Measurements from ENCODE around the gene GPR35. TPM values are rescaled to one million over a fixed set of nuclear protein-coding genes. Genes with fewer than 3 reads are reported as not detected.
A peak's percentile ranks its signal among the peaks of the same experiment; 100 is the strongest.

The GPR35 gene
- total and polyA plus RNA-seq, 2 of the 13 experiments (the other 11 are each of a cell fraction or from before 2014, with no cell fraction given) = 27.1 to 44.2 TPM

GRCh38 chr2:240604291-240604938 lies 20.9 kb upstream of the GPR35 start (continued):
- no peak for TF ChIP-seq PRMT3 (CRISPR knock-in tag; IDR thresholded peaks at IDR 0.05; ENCODE audit: borderline replicate concordance, low read depth)
- no peak for TF ChIP-seq MTF1 (CRISPR knock-in tag; IDR thresholded peaks at IDR 0.05)
- no peak; the same call in 1 of the 2 replicates for TF ChIP-seq ZSCAN31 (CRISPR knock-in tag; IDR thresholded peaks at IDR 0.05; ENCODE audit: low read depth)
- TF ChIP-seq TIGD3 (CRISPR knock-in tag; IDR thresholded peaks at IDR 0.05; ENCODE audit: borderline replicate concordance) = no peak
- peak; percentile 87; the same call in 1 of the 2 replicates for TF ChIP-seq AKAP8 (CRISPR knock-in tag; IDR thresholded peaks at IDR 0.05)
- TF ChIP-seq ZBTB44 (CRISPR knock-in tag; IDR thresholded peaks at IDR 0.05) = no peak
- no peak for TF ChIP-seq POLR2AphosphoS2 (IDR thresholded peaks at IDR 0.05; ENCODE audit: low read depth, low read length)
- TF ChIP-seq SYNCRIP (IDR thresholded peaks at IDR 0.05; ENCODE audit: insufficient read depth, low read depth, low read length) = no peak
- peak; percentile 34 for TF ChIP-seq HCFC1 (IDR thresholded peaks at IDR 0.05; ENCODE audit: low read depth, low read length)
- 0 out of 2 replicates have a peak, but pooled peaks have one; percentile 15 for TF ChIP-seq ZNF451 (CRISPR knock-in tag; IDR thresholded peaks at IDR 0.05)
- TF ChIP-seq, protein P1, sequence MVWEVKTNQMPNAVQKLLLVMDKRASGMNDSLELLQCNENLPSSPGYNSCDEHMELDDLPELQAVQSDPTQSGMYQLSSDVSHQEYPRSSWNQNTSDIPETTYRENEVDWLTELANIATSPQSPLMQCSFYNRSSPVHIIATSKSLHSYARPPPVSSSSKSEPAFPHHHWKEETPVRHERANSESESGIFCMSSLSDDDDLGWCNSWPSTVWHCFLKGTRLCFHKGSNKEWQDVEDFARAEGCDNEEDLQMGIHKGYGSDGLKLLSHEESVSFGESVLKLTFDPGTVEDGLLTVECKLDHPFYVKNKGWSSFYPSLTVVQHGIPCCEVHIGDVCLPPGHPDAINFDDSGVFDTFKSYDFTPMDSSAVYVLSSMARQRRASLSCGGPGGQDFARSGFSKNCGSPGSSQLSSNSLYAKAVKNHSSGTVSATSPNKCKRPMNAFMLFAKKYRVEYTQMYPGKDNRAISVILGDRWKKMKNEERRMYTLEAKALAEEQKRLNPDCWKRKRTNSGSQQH (CRISPR knock-in tag; IDR thresholded peaks at IDR 0.05; ENCODE audit: low read depth) = no peak
- TF ChIP-seq ZBTB1 (CRISPR knock-in tag; IDR thresholded peaks at IDR 0.05; ENCODE audit: borderline replicate concordance) = no peak
- TF ChIP-seq, protein P2, sequence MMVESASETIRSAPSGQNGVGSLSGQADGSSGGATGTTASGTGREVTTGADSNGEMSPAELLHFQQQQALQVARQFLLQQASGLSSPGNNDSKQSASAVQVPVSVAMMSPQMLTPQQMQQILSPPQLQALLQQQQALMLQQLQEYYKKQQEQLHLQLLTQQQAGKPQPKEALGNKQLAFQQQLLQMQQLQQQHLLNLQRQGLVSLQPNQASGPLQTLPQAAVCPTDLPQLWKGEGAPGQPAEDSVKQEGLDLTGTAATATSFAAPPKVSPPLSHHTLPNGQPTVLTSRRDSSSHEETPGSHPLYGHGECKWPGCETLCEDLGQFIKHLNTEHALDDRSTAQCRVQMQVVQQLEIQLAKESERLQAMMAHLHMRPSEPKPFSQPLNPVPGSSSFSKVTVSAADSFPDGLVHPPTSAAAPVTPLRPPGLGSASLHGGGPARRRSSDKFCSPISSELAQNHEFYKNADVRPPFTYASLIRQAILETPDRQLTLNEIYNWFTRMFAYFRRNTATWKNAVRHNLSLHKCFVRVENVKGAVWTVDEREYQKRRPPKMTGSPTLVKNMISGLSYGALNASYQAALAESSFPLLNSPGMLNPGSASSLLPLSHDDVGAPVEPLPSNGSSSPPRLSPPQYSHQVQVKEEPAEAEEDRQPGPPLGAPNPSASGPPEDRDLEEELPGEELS (CRISPR knock-in tag; IDR thresholded peaks at IDR 0.05) = peak; percentile 74
- TF ChIP-seq ZNF768 (CRISPR knock-in tag; IDR thresholded peaks at IDR 0.05) = no peak
- peak; percentile 71; the same call in 1 of the 2 replicates for TF ChIP-seq ISL2 (CRISPR knock-in tag; IDR thresholded peaks at IDR 0.05)
- TF ChIP-seq, protein P3, sequence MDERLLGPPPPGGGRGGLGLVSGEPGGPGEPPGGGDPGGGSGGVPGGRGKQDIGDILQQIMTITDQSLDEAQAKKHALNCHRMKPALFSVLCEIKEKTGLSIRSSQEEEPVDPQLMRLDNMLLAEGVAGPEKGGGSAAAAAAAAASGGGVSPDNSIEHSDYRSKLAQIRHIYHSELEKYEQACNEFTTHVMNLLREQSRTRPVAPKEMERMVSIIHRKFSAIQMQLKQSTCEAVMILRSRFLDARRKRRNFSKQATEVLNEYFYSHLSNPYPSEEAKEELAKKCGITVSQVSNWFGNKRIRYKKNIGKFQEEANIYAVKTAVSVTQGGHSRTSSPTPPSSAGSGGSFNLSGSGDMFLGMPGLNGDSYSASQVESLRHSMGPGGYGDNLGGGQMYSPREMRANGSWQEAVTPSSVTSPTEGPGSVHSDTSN (CRISPR knock-in tag; IDR thresholded peaks at IDR 0.05) = peak; percentile 68
- no peak for TF ChIP-seq ATF6 (CRISPR knock-in tag; conservative IDR thresholded peaks at IDR 0.05)
- TF ChIP-seq NFIC (IDR thresholded peaks at IDR 0.05; ENCODE audit: low read length) = peak; percentile 98
- TF ChIP-seq RFXAP (CRISPR knock-in tag; IDR thresholded peaks at IDR 0.05; ENCODE audit: borderline replicate concordance) = 0 out of 2 replicates have a peak, but pooled peaks have one; percentile 41
